Panc1 (cell line): ENCODE measurements around the gene PKIB. TPM values are rescaled to one million over a fixed set of nuclear protein-coding genes. Genes with fewer than 3 reads are reported as not detected.

Experiments
- ATAC-seq: fragments of 200-7000 bp; cut with Tn5 transposase; 2 replicates; pipeline ENCODE4 v1.9.1; 2020; ENCODE audit warnings: mild to moderate bottlenecking, moderate library complexity
- BruUV-seq: library from RNA; stranded (reverse); fragments of 400-500 nt; replicated peaks from 2 replicates; lab custom pipeline; 2021; lab: Mats Ljungman, UMichigan
- CTCF ChIA-PET: fragments of 300-600 bp; sonication (Branson Sonifier 250); formaldehyde crosslinking; loops from one replicate; lab custom pipeline; 2022; ENCODE audit warnings: antibody characterized with exemption; lab: Charles Lee
- POLR2A ChIA-PET: fragments of 300-600 bp; sonication (Branson Sonifier 250); formaldehyde crosslinking; loops from one replicate; lab custom pipeline; 2022; ENCODE audit warnings: antibody characterized with exemption; lab: Charles Lee
- DNase-seq: peaks from one replicate; pipeline ENCODE4 v3.0.0-alpha.2; 2010; ENCODE audit warnings: low read depth, low spot score
- H3K27ac ChIP-seq: 2 replicates; pipeline ENCODE4 v1.5.1; 2011; ENCODE audit warnings: mild to moderate bottlenecking, low read length, inconsistent platforms
- H3K27me3 ChIP-seq: fragments of 200-500 bp; sonication (Bioruptor generic); 2 replicates; pipeline ENCODE4 v1.6.0; 2014; ENCODE audit warnings: low read length, inconsistent platforms; ENCODE audit not compliant: control insufficient read depth, insufficient read depth
- H3K36me3 ChIP-seq: fragments of 200-500 bp; sonication (Bioruptor generic); 2 replicates; pipeline ENCODE4 v1.5.1; 2014; ENCODE audit warnings: inconsistent platforms, mild to moderate bottlenecking, low read length, moderate library complexity; ENCODE audit not compliant: control insufficient read depth, insufficient read depth
- H3K4me1 ChIP-seq: 2 replicates; pipeline ENCODE4 v1.5.1; 2011; ENCODE audit warnings: inconsistent platforms, mild to moderate bottlenecking, low read length, moderate library complexity; ENCODE audit not compliant: control insufficient read depth, insufficient read depth
- H3K4me3 ChIP-seq, 2 experiments: 2 replicates each; pipeline ENCODE4 v1.5.1; 2011 to 2012; ENCODE audit warnings: low read depth in 2 of 2, low read length in 2 of 2, mild to moderate bottlenecking in 2 of 2, inconsistent platforms in 1 of 2, moderate library complexity in 1 of 2
- H3K9me3 ChIP-seq: fragments of 200-500 bp; sonication (Bioruptor generic); 2 replicates; pipeline ENCODE4 v1.5.1; 2014; ENCODE audit warnings: low read depth, mild to moderate bottlenecking, inconsistent platforms, low read length, moderate library complexity; ENCODE audit not compliant: control insufficient read depth, insufficient read depth
- CTCF ChIP-seq: fragments of 450-650 bp; IDR thresholded peaks from 2 replicates; pipeline ENCODE4 v1.5.1; 2017; ENCODE audit warnings: mild to moderate bottlenecking
- POLR2AphosphoS5 ChIP-seq: IDR thresholded peaks from 2 replicates; pipeline ENCODE4 v1.6.1; 2012; ENCODE audit warnings: mild to moderate bottlenecking, low read depth, low read length, moderate library complexity
- REST ChIP-seq, 2 experiments: IDR thresholded peaks; 2 replicates each; pipeline ENCODE4 v1.6.1; 2011 to 2012; ENCODE audit warnings: low read depth in 2 of 2, control low read depth in 1 of 2, low read length in 1 of 2, mild to moderate bottlenecking in 1 of 2, moderate library complexity in 1 of 2; ENCODE audit not compliant: insufficient read depth in 1 of 2
- SIN3A ChIP-seq: IDR thresholded peaks from 2 replicates; pipeline ENCODE4 v1.6.1; 2012; ENCODE audit warnings: low read depth, mild to moderate bottlenecking, low read length, moderate library complexity, borderline replicate concordance; ENCODE audit not compliant: insufficient read depth
- TCF7L2 ChIP-seq: IDR thresholded peaks from 2 replicates; pipeline ENCODE4 v1.6.1; 2011; ENCODE audit warnings: mild to moderate bottlenecking, low read depth, low read length, inconsistent platforms
- in situ Hi-C: cut with HindIII; loops from 2 replicates; pipeline ENCODE4 v1.10.0; 2016; ENCODE audit warnings: low sequenced_read_pairs, low pct_unique_long_range_greater_than_20kb
- intact Hi-C: fragments of 100-400 bp; cut with micrococcal nuclease; formaldehyde crosslinking; loops from one replicate; pipeline ENCODE4 v1.10.0; 2022; ENCODE audit not compliant: unreplicated experiment
- total RNA-seq: library from RNA; stranded (reverse); gene quantifications from one replicate; pipeline ENCODE4 v1.2.1, GENCODE V29; 2021; ENCODE audit not compliant: unreplicated experiment

Gene PKIB
- total RNA-seq, 1 experiment from 2014 or later: 1.1 TPM

- CTCF ChIA-PET: no interaction called here
These were observed 2.6 kb downstream of the PKIB start for GRCh38 chr6:122612838-122613237.

GRCh38 chr6:122614303-122614702 is 4.1 kb downstream of the PKIB start:
- Histone ChIP-seq H3K4me1 (peaks cover 11% of the 10 kb centered on the region; the same call in 1 of the 2 replicates), H3K36me3 (no peaks in the 10 kb centered on the region), H3K9me3 (no peaks in the 10 kb centered on the region), H3K4me3 (no peak overlapping the region), H3K27me3 (peaks cover 27% of the 10 kb centered on the region), H3K27ac (no peak overlapping the region)
- in situ Hi-C loops: no loop called here
- ChIA-PET CTCF (no interaction called here), POLR2A (no interaction called here)
- no TSS peak for BruUV-seq
- intact Hi-C loops: no loop called here
- TF ChIP-seq TCF7L2 (no peak), SIN3A (no peak), CTCF (no peak), REST (IDR thresholded peaks at IDR 0.05; ENCODE audit: insufficient read depth in 1 of 2, low read depth in 2 of 2, low read length in 1 of 2) (no peak), POLR2AphosphoS5 (no peak)
- DNase-seq: no peak
- ATAC-seq: no peak

More at GRCh38 chr6:122612838-122613237, 2.6 kb downstream of the PKIB start:
- Histone ChIP-seq H3K27ac (no peak overlapping the region), H3K4me3 (no peak overlapping the region), H3K4me1 (peaks cover 11% of the 10 kb centered on the region; the same call in 1 of the 2 replicates), H3K9me3 (no peaks in the 10 kb centered on the region), H3K27me3 (peaks cover 36% of the 10 kb centered on the region), H3K36me3 (no peaks in the 10 kb centered on the region)
- no peak for TF ChIP-seq SIN3A
- TF ChIP-seq CTCF: no peak
- TF ChIP-seq TCF7L2: no peak
- no peak for TF ChIP-seq POLR2AphosphoS5
- no peak for TF ChIP-seq REST (IDR thresholded peaks at IDR 0.05; ENCODE audit: insufficient read depth in 1 of 2, low read depth in 2 of 2, low read length in 1 of 2)
- BruUV-seq: no TSS peak
- POLR2A ChIA-PET: no interaction called here
- ATAC-seq (no peak), DNase-seq (no peak)
- intact Hi-C loops: no loop called here
- in situ Hi-C loops: no loop called here
